Activated effector memory CD4-positive, alpha-beta T cell treated with anti-CD3 and anti-CD28 coated beads, Interleukin-2, amount 50 U/mL, for 16 hours (primary cell): Measurements from ENCODE around the gene HEATR3.

Source experiments
- DNase-seq: peaks from one replicate; pipeline ENCODE4 v3.0.0-alpha.2; 2020

Gene HEATR3

GRCh38 chr16:50154420-50154950, 88.7 kb downstream of the HEATR3 start:
- DNase-seq, result no peak

- no peak for DNase-seq
Observed at GRCh38 chr16:50155925-50156324, 90.2 kb downstream of the HEATR3 start.
